SK-N-SH (cell line): Measurements from ENCODE around the gene NIBAN1. TPM values are rescaled to one million over a fixed set of nuclear protein-coding genes. Genes with fewer than 3 reads are reported as not detected.

ENCODE experiments used
- CTCF ChIA-PET: fragments of 300-600, 350-600 bp; formaldehyde crosslinking; extraction: SDS; loops from one replicate; lab custom pipeline; 2021; lab: Yijun Ruan, JAX
- POLR2A ChIA-PET: fragments of 350-600 bp; sonication (Branson Sonifier 250); formaldehyde crosslinking; extraction: SDS; loops from one replicate; lab custom pipeline; 2020; ENCODE audit warnings: antibody characterized with exemption, inconsistent platforms; lab: Yijun Ruan, JAX
- DNase-seq: peaks from one replicate; pipeline ENCODE4 v3.0.0; 2012
- H2AFZ ChIP-seq: fragments of 200-600 bp; sonication (generic); 2 replicates; pipeline ENCODE4 v1.8.1; 2016; ENCODE audit warnings: antibody characterized with exemption, mild to moderate bottlenecking, low read depth
- H3F3A ChIP-seq: fragments of 200-600 bp; sonication (generic); replicated peaks from 2 replicates; pipeline ENCODE3; 2016; ENCODE audit warnings: antibody characterized with exemption, mild to moderate bottlenecking; ENCODE audit not compliant: insufficient read depth
- H3K27ac ChIP-seq, 2 experiments: fragments of 200-500 bp in 1 of 2; fragments of 200-600 bp in 1 of 2; sonication (Bioruptor generic) in 1 of 2; sonication (generic), shearing (Covaris generic) in 1 of 2; 2 replicates each; pipeline versions ENCODE4 v1.5.1 to v1.6.1; 2014 to 2016; ENCODE audit warnings: low read depth in 2 of 2, inconsistent platforms in 1 of 2, low read length in 1 of 2, mild to moderate bottlenecking in 1 of 2, mixed read lengths in 1 of 2
- H3K27me3 ChIP-seq: fragments of 200-600 bp; sonication (generic), shearing (Covaris generic); 2 replicates; pipeline ENCODE4 v1.6.1; 2016; ENCODE audit warnings: mixed run types; ENCODE audit not compliant: insufficient read depth
- H3K36me3 ChIP-seq, 2 experiments: fragments of 200-500 bp in 1 of 2; fragments of 200-600 bp in 1 of 2; sonication (Bioruptor generic) in 1 of 2; sonication (generic) in 1 of 2; replicated peaks in 1 of 2; 2 replicates each; pipeline versions ENCODE3 to v1.5.1; 2014 to 2016; ENCODE audit warnings: low read length in 1 of 2, mild to moderate bottlenecking in 1 of 2; ENCODE audit not compliant: insufficient read depth in 2 of 2, control insufficient read depth in 1 of 2
- H3K4me1 ChIP-seq, 2 experiments: fragments of 200-500 bp in 1 of 2; fragments of 200-600 bp in 1 of 2; sonication (Bioruptor generic) in 1 of 2; sonication (generic), shearing (Covaris generic) in 1 of 2; 2 replicates each; pipeline versions ENCODE4 v1.5.1 to v1.6.1; 2014 to 2016; ENCODE audit warnings: low read depth in 1 of 2, low read length in 1 of 2, mixed run types in 1 of 2; ENCODE audit not compliant: insufficient read depth in 2 of 2, control insufficient read depth in 1 of 2
- H3K4me2 ChIP-seq: fragments of 200-600 bp; sonication (generic), shearing (Covaris generic); 2 replicates; pipeline ENCODE4 v1.6.1; 2017; ENCODE audit warnings: mixed run types
- H3K4me3 ChIP-seq, 2 experiments: fragments of 200-500 bp in 1 of 2; fragments of 200-600 bp in 1 of 2; sonication (Bioruptor generic) in 1 of 2; sonication (generic), shearing (Covaris generic) in 1 of 2; 2 replicates each; pipeline versions ENCODE4 v1.5.1 to v1.8.1; 2014 to 2016; ENCODE audit warnings: low read depth in 2 of 2, inconsistent platforms in 1 of 2, low read length in 1 of 2, mild to moderate bottlenecking in 1 of 2, mixed read lengths in 1 of 2, moderate library complexity in 1 of 2
- H3K79me2 ChIP-seq: fragments of 200-600 bp; sonication (generic); 2 replicates; pipeline ENCODE4 v1.8.1; 2017; ENCODE audit warnings: mild to moderate bottlenecking; ENCODE audit not compliant: insufficient read depth
- H3K9ac ChIP-seq: fragments of 200-600 bp; sonication (generic); 2 replicates; pipeline ENCODE4 v1.6.1; 2017; ENCODE audit warnings: mixed run types
- H3K9me2 ChIP-seq: fragments of 200-600 bp; sonication (generic); 2 replicates; pipeline ENCODE4 v1.6.1; 2017; ENCODE audit warnings: mixed run types
- H3K9me3 ChIP-seq: fragments of 200-600 bp; sonication (generic); 2 replicates; pipeline ENCODE4 v1.6.1; 2017; ENCODE audit warnings: mixed run types, mild to moderate bottlenecking, moderate library complexity
- H4K20me1 ChIP-seq: fragments of 200-600 bp; sonication (generic); 2 replicates; pipeline ENCODE4 v1.6.1; 2017; ENCODE audit warnings: mild to moderate bottlenecking, mixed run types; ENCODE audit not compliant: insufficient read depth
- CHD2 ChIP-seq: fragments of 150-350 bp; IDR thresholded peaks from 2 replicates; pipeline ENCODE4 v1.6.1; 2018; ENCODE audit warnings: low read length; ENCODE audit not compliant: partially characterized antibody
- EP300 ChIP-seq, 2 experiments: IDR thresholded peaks; 2 replicates each; pipeline versions ENCODE4 v1.4.0 to v1.6.1; 2012; ENCODE audit warnings: borderline replicate concordance in 1 of 2, low read depth in 1 of 2, low read length in 1 of 2
- GABPA ChIP-seq: IDR thresholded peaks from 2 replicates; pipeline ENCODE4 v1.4.0; 2012; ENCODE audit warnings: low read depth, mild to moderate bottlenecking
- MEF2A ChIP-seq: IDR thresholded peaks from 2 replicates; pipeline ENCODE4 v1.4.0; 2012; ENCODE audit warnings: low read depth, borderline replicate concordance
- MXI1 ChIP-seq: IDR thresholded peaks from 2 replicates; pipeline ENCODE4 v1.6.1; 2012; ENCODE audit warnings: mild to moderate bottlenecking, low read depth, low read length, improper control_type of control experiment
- RFX5 ChIP-seq: IDR thresholded peaks from 2 replicates; pipeline ENCODE4 v1.6.1; 2012; ENCODE audit warnings: mild to moderate bottlenecking, improper control_type of control experiment, low read length
- TCF12 ChIP-seq: IDR thresholded peaks from 2 replicates; pipeline ENCODE4 v1.4.0; 2012
- TEAD4 ChIP-seq: IDR thresholded peaks from 2 replicates; pipeline ENCODE4 v1.4.0; 2012; ENCODE audit warnings: mild to moderate bottlenecking, borderline replicate concordance; ENCODE audit not compliant: insufficient read depth
- WGBS: methylation state at CpG from one replicate; pipeline ENCODE4 v1.1.6; 2017; ENCODE audit warnings: low lambda C conversion rate; 5-methylcytosine and 5-hydroxymethylcytosine counted together
- polyA plus RNA-seq, 3 experiments: library from polyadenylated mRNA; depleted of rRNA; stranded (reverse); fragments of >200 nt; gene quantifications; 2 replicates each; pipeline ENCODE4 v1.2.3, GENCODE V29; 2012
- small RNA-seq, 7 experiments: library from RNA; depleted of rRNA; stranded (forward); fragments of <200 nt; gene quantifications; one replicate each; pipeline ENCODE3, GENCODE V24; 2012

NIBAN1 gene
- polyA plus RNA-seq, 1 of the 3 experiments (the other 2 are of a cell fraction) = 23.9 TPM

- TF ChIP-seq MEF2A (no peak), TEAD4 (no peak), EP300 (IDR thresholded peaks at IDR 0.05; ENCODE audit: borderline replicate concordance in 1 of 2, low read depth in 1 of 2, low read length in 1 of 2) (no peak), TCF12 (no peak), RFX5 (no peak), MXI1 (no peak), CHD2 (no peak)
- TF ChIP-seq, all 33 proteins: peak for 0
Observed at GRCh38 chr1:184929711-184930202, 44.6 kb downstream of the NIBAN1 start (continued).

GRCh38 chr1:184928394-184928793, 45.9 kb downstream of the NIBAN1 start:
- Histone ChIP-seq H3K4me2 (no peak overlapping the region), H4K20me1 (no peaks in the 10 kb centered on the region), H2AFZ (no peak overlapping the region), H3K79me2 (no peaks in the 10 kb centered on the region), H3K27me3 (no peaks in the 10 kb centered on the region), H3K9me3 (peaks cover 4% of the 10 kb centered on the region), H3F3A (peaks cover 6% of the 10 kb centered on the region), H3K36me3 (peaks cover 0 to 5% of the 10 kb centered on the region in 2 experiments), H3K9ac (no peak overlapping the region), H3K4me3 (no peak overlapping the region), H3K4me1 (no peaks in the 10 kb centered on the region), H3K27ac (no peak overlapping the region), H3K9me2 (peaks cover 4% of the 10 kb centered on the region; the same call in 1 of the 2 replicates)
- no peak for TF ChIP-seq GABPA
- ChIA-PET CTCF (no interaction called here), POLR2A (no interaction called here)
- DNase-seq = no peak
- WGBS = 83% methylated on average over 2 of the region's 2 CpGs

Small RNA genes within 50 kb of the gene (small RNA-seq; reads per million reads assigned to genes)
- gene RNA5SP72 = 0 reads per million in 7 experiments

Other genes starting within 250 kb of the NIBAN1 start
- 28.6 and 37.2 TPM in 2 replicates for gene EDEM3, start 219.7 kb downstream of the NIBAN1 start, polyA plus RNA-seq (2012; rRNA removed)
- 20.1 and 21.8 TPM in 2 replicates for gene RNF2, start 71.0 kb upstream of the NIBAN1 start, polyA plus RNA-seq (2012; rRNA removed)
- 12.2 and 13.0 TPM in 2 replicates for gene TRMT1L, start 182.4 kb upstream of the NIBAN1 start, polyA plus RNA-seq (2012; rRNA removed)
- gene SWT1, start 182.7 kb upstream of the NIBAN1 start, polyA plus RNA-seq (2012; rRNA removed) = 1.1 and 1.6 TPM in 2 replicates